Liver (tissue), 9 donors: ENCODE data around the gene MTMR8. TPM values are rescaled to one million over a fixed set of nuclear protein-coding genes. Genes with fewer than 3 reads are reported as not detected.

Experiments
- DNase-seq: peaks from one replicate; pipeline ENCODE4 v3.0.0-alpha.2; 2017; ENCODE audit warnings: low spot score
- H3K27ac ChIP-seq, 2 donors: one replicate each; pipeline ENCODE4 v1.7.0; 2013; ENCODE audit warnings: inconsistent platforms in 2 of 2, low read length in 2 of 2, control low read depth in 1 of 2, low read depth in 1 of 2, mild to moderate bottlenecking in 1 of 2
- H3K27me3 ChIP-seq, 4 donors: one replicate each; pipeline versions ENCODE4 v1.6.1 to v1.7.0; 2013; ENCODE audit warnings: low read length in 3 of 4, inconsistent platforms in 1 of 4, mild to moderate bottlenecking in 1 of 4, moderate library complexity in 1 of 4; ENCODE audit not compliant: control insufficient read depth in 4 of 4, insufficient read depth in 4 of 4
- H3K36me3 ChIP-seq, 4 donors: one replicate each; pipeline versions ENCODE4 v1.6.1 to v1.7.0; 2013; ENCODE audit warnings: low read length in 3 of 4, mild to moderate bottlenecking in 3 of 4, low read depth in 1 of 4, moderate library complexity in 1 of 4; ENCODE audit not compliant: control insufficient read depth in 4 of 4, insufficient read depth in 3 of 4
- H3K4me1 ChIP-seq, 4 donors: one replicate each; pipeline versions ENCODE4 v1.6.1 to v1.7.0; 2013; ENCODE audit warnings: low read length in 3 of 4, mild to moderate bottlenecking in 3 of 4, moderate library complexity in 1 of 4; ENCODE audit not compliant: control insufficient read depth in 4 of 4, insufficient read depth in 4 of 4
- H3K4me3 ChIP-seq, 3 donors: one replicate each; pipeline versions ENCODE4 v1.6.1 to v1.7.0; 2013; ENCODE audit warnings: low read length in 3 of 3, control low read depth in 1 of 3, low read depth in 1 of 3, mild to moderate bottlenecking in 1 of 3
- H3K9ac ChIP-seq, 2 donors: one replicate each; pipeline ENCODE4 v1.7.0; 2013; ENCODE audit warnings: low read length in 2 of 2, mild to moderate bottlenecking in 2 of 2, moderate library complexity in 2 of 2, control low read depth in 1 of 2, low read depth in 1 of 2
- H3K9me3 ChIP-seq, 4 donors: one replicate each; pipeline versions ENCODE4 v1.6.1 to v1.7.0; 2013; ENCODE audit warnings: low read length in 3 of 4; ENCODE audit not compliant: control insufficient read depth in 4 of 4
- EGR1 ChIP-seq, 2 donors: IDR thresholded peaks; 2 replicates each; pipeline ENCODE4 v1.6.1; 2016 to 2018; ENCODE audit warnings: antibody characterized with exemption in 2 of 2, low read depth in 2 of 2
- FOXA1 ChIP-seq: IDR thresholded peaks from 2 replicates; pipeline ENCODE4 v1.6.1; 2016; ENCODE audit warnings: antibody characterized with exemption
- FOXA2 ChIP-seq: IDR thresholded peaks from 2 replicates; pipeline ENCODE4 v1.6.1; 2016; ENCODE audit warnings: antibody characterized with exemption
- GABPA ChIP-seq, 2 donors: IDR thresholded peaks in 1 of 2; conservative IDR thresholded peaks in 1 of 2; 2 replicates each; pipeline ENCODE4 v1.6.1; 2016; ENCODE audit warnings: antibody characterized with exemption in 2 of 2, mild to moderate bottlenecking in 1 of 2, moderate library complexity in 1 of 2
- HNF4A ChIP-seq, 2 donors: conservative IDR thresholded peaks; 2 replicates each; pipeline ENCODE4 v1.6.1; 2016; ENCODE audit warnings: antibody characterized with exemption in 2 of 2, mild to moderate bottlenecking in 2 of 2
- HNF4G ChIP-seq: IDR thresholded peaks from 2 replicates; pipeline ENCODE4 v1.6.1; 2016; ENCODE audit warnings: antibody characterized with exemption
- JUND ChIP-seq, 2 donors: IDR thresholded peaks; 2 replicates each; pipeline ENCODE4 v1.6.1; 2016; ENCODE audit warnings: antibody characterized with exemption in 2 of 2
- NR2F2 ChIP-seq: IDR thresholded peaks from 2 replicates; pipeline ENCODE4 v1.6.1; 2016; ENCODE audit warnings: antibody characterized with exemption
- RAD21 ChIP-seq, 2 donors: IDR thresholded peaks; 2 replicates each; pipeline ENCODE4 v1.6.1; 2016; ENCODE audit warnings: antibody characterized with exemption in 2 of 2, mild to moderate bottlenecking in 2 of 2
- RXRA ChIP-seq, 2 donors: IDR thresholded peaks; 2 replicates each; pipeline ENCODE4 v1.6.1; 2017 to 2018; ENCODE audit warnings: antibody characterized with exemption in 2 of 2, mild to moderate bottlenecking in 1 of 2
- SP1 ChIP-seq: IDR thresholded peaks from 2 replicates; pipeline ENCODE4 v1.6.1; 2018; ENCODE audit warnings: antibody characterized with exemption, mild to moderate bottlenecking
- TAF1 ChIP-seq: conservative IDR thresholded peaks from 2 replicates; pipeline ENCODE4 v1.6.1; 2016; ENCODE audit warnings: antibody characterized with exemption, mild to moderate bottlenecking
- YY1 ChIP-seq: IDR thresholded peaks from 2 replicates; pipeline ENCODE4 v1.6.1; 2016; ENCODE audit warnings: antibody characterized with exemption, mild to moderate bottlenecking
- WGBS: extraction: QIAGEN DNeasy Blood & Tissue Kit; methylation state at CpG from one replicate; pipeline ENCODE4 v1.1.7; 2013; 5-methylcytosine and 5-hydroxymethylcytosine counted together
- polyA plus RNA-seq, 2 donors: library from polyadenylated mRNA; stranded (reverse) in 1 of 2; unstranded in 1 of 2; fragments of 200-250 nt in 1 of 2; fragments of >200 nt in 1 of 2; fragmentation: Nextera tagmentation in 1 of 2; extraction: Ambion mirVana in 1 of 2; gene quantifications; one replicate each; pipeline versions ENCODE4 v1.2.1 to v1.2.3, GENCODE V29; 2013 to 2015
- total RNA-seq, 2 donors: library from RNA; depleted of rRNA; stranded (reverse); fragments of >200 nt; gene quantifications; one replicate each; pipeline ENCODE4 v1.2.3, GENCODE V29; 2014
- TF ChIP-seq, protein P1 (sequence below): IDR thresholded peaks from 2 replicates; pipeline ENCODE4 v1.6.1; 2016; ENCODE audit warnings: antibody characterized with exemption, mild to moderate bottlenecking
- TF ChIP-seq, protein P2 (sequence below): IDR thresholded peaks from 2 replicates; pipeline ENCODE4 v1.6.1; 2016; ENCODE audit warnings: antibody characterized with exemption
- TF ChIP-seq, protein P3 (sequence below): IDR thresholded peaks from 2 replicates; pipeline ENCODE4 v1.6.1; 2016; ENCODE audit warnings: antibody characterized with exemption
- TF ChIP-seq, protein P4 (sequence below): fragments of 150-350 bp; IDR thresholded peaks from 2 replicates; pipeline ENCODE4 v1.5.1; 2017; ENCODE audit warnings: improper control_type of control experiment, low read depth, low read length; ENCODE audit not compliant: missing input control
- TF ChIP-seq, protein P5 (sequence below): IDR thresholded peaks from 2 replicates; pipeline ENCODE4 v1.6.1; 2016; ENCODE audit warnings: antibody characterized with exemption
- donor health status: healthy.
- donor health status: healthy.
- donor health status: healthy.
- donor health status: healthy.
- donor health status: healthy.

Gene MTMR8
- total and polyA plus RNA-seq, 4 donors: 0.15 to 1.3 (median 0.68) TPM

DNA sequence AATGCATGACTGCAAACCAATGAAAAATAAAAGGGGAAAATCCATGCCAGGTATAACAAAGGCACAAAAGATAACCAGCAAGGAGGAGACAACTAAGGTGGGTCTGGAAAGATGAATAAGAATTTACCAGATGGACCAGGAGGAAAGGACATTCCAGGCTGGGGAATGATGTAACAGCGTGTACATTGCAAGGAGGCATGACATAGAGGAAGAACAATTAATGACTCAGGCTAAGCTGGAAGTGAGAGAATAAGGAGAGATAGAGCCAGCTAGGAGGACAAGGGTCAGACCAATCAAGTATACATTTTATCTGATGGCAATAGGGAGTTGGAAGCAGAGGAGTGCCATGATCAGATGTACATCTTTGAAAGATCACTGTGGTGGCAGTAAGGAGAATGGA lies 57.0 kb downstream of the MTMR8 start:
- no peak overlapping the region for H3K4me3 ChIP-seq
- no peak overlapping the region for H3K9ac ChIP-seq
- H3K27ac ChIP-seq: no peak overlapping the region
- H3K27me3 ChIP-seq: no peaks in the 10 kb centered on the region
- no peaks in the 10 kb centered on the region for H3K36me3 ChIP-seq
- H3K4me1 ChIP-seq: no peaks in the 10 kb centered on the region
- DNase-seq: no peak
- TF ChIP-seq TAF1: no peak
- TF ChIP-seq YY1: no peak
- no peaks in the 10 kb centered on the region for H3K9me3 ChIP-seq
- 100% methylated on average over 1 of the region's 1 CpG for WGBS

DNA sequence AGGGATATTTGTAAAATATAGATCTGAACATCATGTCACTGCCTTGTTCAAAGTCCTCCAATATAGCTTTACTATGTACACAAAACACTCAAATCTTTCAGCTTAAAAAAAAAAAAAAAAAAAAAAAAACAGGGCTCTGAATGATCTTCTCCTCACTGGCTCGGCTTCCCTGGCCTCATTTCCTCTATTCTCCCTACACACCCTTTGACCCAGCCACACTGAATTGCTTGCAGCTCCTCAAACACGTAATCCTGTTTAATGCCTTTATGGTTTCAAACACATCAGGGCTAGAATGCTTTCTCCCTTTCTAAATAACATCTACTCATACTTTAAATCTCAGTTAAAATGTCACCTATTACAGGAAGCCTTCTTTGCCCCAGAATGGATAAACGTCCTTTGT lies 60.8 kb downstream of the MTMR8 start:
- Histone ChIP-seq H3K4me1 (no peaks in the 10 kb centered on the region), H3K27ac (no peak overlapping the region), H3K9me3 (no peaks in the 10 kb centered on the region), H3K36me3 (no peaks in the 10 kb centered on the region), H3K9ac (no peak overlapping the region), H3K27me3 (no peaks in the 10 kb centered on the region), H3K4me3 (no peak overlapping the region)
- TF ChIP-seq NR2F2 (no peak), HNF4G (no peak), JUND (IDR thresholded peaks at IDR 0.05) (no peak), GABPA (IDR thresholded peaks at IDR 0.05 in 1 of 2, conservative IDR thresholded peaks at IDR 0.05 in 1 of 2) (no peak), RXRA (IDR thresholded peaks at IDR 0.05) (no peak), EGR1 (IDR thresholded peaks at IDR 0.05; ENCODE audit: low read depth in 2 of 2) (no peak), HNF4A (conservative IDR thresholded peaks at IDR 0.05) (no peak), FOXA2 (no peak), FOXA1 (no peak), SP1 (no peak), RAD21 (IDR thresholded peaks at IDR 0.05) (no peak), YY1 (no peak), TAF1 (no peak)
- TF ChIP-seq, protein P1, sequence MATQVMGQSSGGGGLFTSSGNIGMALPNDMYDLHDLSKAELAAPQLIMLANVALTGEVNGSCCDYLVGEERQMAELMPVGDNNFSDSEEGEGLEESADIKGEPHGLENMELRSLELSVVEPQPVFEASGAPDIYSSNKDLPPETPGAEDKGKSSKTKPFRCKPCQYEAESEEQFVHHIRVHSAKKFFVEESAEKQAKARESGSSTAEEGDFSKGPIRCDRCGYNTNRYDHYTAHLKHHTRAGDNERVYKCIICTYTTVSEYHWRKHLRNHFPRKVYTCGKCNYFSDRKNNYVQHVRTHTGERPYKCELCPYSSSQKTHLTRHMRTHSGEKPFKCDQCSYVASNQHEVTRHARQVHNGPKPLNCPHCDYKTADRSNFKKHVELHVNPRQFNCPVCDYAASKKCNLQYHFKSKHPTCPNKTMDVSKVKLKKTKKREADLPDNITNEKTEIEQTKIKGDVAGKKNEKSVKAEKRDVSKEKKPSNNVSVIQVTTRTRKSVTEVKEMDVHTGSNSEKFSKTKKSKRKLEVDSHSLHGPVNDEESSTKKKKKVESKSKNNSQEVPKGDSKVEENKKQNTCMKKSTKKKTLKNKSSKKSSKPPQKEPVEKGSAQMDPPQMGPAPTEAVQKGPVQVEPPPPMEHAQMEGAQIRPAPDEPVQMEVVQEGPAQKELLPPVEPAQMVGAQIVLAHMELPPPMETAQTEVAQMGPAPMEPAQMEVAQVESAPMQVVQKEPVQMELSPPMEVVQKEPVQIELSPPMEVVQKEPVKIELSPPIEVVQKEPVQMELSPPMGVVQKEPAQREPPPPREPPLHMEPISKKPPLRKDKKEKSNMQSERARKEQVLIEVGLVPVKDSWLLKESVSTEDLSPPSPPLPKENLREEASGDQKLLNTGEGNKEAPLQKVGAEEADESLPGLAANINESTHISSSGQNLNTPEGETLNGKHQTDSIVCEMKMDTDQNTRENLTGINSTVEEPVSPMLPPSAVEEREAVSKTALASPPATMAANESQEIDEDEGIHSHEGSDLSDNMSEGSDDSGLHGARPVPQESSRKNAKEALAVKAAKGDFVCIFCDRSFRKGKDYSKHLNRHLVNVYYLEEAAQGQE: no peak
- TF ChIP-seq, protein P2, sequence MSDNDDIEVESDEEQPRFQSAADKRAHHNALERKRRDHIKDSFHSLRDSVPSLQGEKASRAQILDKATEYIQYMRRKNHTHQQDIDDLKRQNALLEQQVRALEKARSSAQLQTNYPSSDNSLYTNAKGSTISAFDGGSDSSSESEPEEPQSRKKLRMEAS: no peak
- TF ChIP-seq, protein P3, sequence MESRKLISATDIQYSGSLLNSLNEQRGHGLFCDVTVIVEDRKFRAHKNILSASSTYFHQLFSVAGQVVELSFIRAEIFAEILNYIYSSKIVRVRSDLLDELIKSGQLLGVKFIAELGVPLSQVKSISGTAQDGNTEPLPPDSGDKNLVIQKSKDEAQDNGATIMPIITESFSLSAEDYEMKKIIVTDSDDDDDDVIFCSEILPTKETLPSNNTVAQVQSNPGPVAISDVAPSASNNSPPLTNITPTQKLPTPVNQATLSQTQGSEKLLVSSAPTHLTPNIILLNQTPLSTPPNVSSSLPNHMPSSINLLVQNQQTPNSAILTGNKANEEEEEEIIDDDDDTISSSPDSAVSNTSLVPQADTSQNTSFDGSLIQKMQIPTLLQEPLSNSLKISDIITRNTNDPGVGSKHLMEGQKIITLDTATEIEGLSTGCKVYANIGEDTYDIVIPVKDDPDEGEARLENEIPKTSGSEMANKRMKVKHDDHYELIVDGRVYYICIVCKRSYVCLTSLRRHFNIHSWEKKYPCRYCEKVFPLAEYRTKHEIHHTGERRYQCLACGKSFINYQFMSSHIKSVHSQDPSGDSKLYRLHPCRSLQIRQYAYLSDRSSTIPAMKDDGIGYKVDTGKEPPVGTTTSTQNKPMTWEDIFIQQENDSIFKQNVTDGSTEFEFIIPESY: no peak
- TF ChIP-seq, protein P4, sequence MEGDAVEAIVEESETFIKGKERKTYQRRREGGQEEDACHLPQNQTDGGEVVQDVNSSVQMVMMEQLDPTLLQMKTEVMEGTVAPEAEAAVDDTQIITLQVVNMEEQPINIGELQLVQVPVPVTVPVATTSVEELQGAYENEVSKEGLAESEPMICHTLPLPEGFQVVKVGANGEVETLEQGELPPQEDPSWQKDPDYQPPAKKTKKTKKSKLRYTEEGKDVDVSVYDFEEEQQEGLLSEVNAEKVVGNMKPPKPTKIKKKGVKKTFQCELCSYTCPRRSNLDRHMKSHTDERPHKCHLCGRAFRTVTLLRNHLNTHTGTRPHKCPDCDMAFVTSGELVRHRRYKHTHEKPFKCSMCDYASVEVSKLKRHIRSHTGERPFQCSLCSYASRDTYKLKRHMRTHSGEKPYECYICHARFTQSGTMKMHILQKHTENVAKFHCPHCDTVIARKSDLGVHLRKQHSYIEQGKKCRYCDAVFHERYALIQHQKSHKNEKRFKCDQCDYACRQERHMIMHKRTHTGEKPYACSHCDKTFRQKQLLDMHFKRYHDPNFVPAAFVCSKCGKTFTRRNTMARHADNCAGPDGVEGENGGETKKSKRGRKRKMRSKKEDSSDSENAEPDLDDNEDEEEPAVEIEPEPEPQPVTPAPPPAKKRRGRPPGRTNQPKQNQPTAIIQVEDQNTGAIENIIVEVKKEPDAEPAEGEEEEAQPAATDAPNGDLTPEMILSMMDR: no peak
- TF ChIP-seq, protein P5, sequence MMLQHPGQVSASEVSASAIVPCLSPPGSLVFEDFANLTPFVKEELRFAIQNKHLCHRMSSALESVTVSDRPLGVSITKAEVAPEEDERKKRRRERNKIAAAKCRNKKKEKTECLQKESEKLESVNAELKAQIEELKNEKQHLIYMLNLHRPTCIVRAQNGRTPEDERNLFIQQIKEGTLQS: no peak
- DNase-seq: no peak
- WGBS: 85% methylated on average over 3 of the region's 3 CpGs
